Measurements from ENCODE around the gene SIRT4. TPM values are rescaled to one million over a fixed set of nuclear protein-coding genes. Genes with fewer than 3 reads are reported as not detected.
A peak's percentile ranks its signal among the peaks of the same experiment; 100 is the strongest.

The SIRT4 gene
- total and polyA plus RNA-seq, 12 donors = 1.9 to 16.8 (median 4.3) TPM

GRCh38 chr12:120324841-120325417 lies 22.8 kb downstream of the SIRT4 start:
- DNase-seq = no peak
- no peak overlapping the region for H3K4me3 ChIP-seq
- no peaks in the 10 kb centered on the region for H3K36me3 ChIP-seq (replicated peaks in 1 of 2)
- peaks cover 8 to 16% of the 10 kb centered on the region in 2 donors for H3K4me1 ChIP-seq (replicated peaks in 1 of 2)
- H3K9me3 ChIP-seq (replicated peaks in 1 of 3) = no peaks in the 10 kb centered on the region
- no peaks in the 10 kb centered on the region for H3K27me3 ChIP-seq
- 55 to 65% (median 61%) methylated on average over 9 of the region's 9 CpGs for WGBS, 4 donors
- H3K27ac ChIP-seq = no peak overlapping the region
- TF ChIP-seq POLR2A (IDR thresholded peaks at IDR 0.05) (no peak), CTCF (IDR thresholded peaks at IDR 0.05) (no peak)
- intact Hi-C loops (cut with DNase I) = no loop called here

GRCh38 chr12:120327593-120327992 lies 25.5 kb downstream of the SIRT4 start, which contains the start of gene PLA2G1B:
Gene PLA2G1B, minus strand, starts transcription at chr12:120327779. Its CDS starts 26 bp downstream, at chr12:120327753.
- Histone ChIP-seq H3K27me3 (no peaks in the 10 kb centered on the region), H3K36me3 (replicated peaks in 1 of 2) (no peaks in the 10 kb centered on the region), H3K4me1 (replicated peaks in 1 of 2) (peaks cover 8 to 16% of the 10 kb centered on the region in 2 donors), H3K4me3 (no peak within 1 kb of the TSS), H3K27ac (peak within 1 kb of the TSS in 3 of 5 donors; percentile 31 to 45 (median 32)), H3K9me3 (replicated peaks in 1 of 3) (no peaks in the 10 kb centered on the region)
- WGBS, 4 donors = 46 to 62% (median 60%) methylated on average over 4 to 5 of the region's 5 CpGs
- peak; percentile 46 to 77 (median 56) for DNase-seq
- intact Hi-C loops (cut with DNase I) = no loop called here
- TF ChIP-seq CTCF (IDR thresholded peaks at IDR 0.05) (no peak), POLR2A (IDR thresholded peaks at IDR 0.05) (no peak)

- 29 to 51% (median 36%) methylated on average over 4 of the region's 4 CpGs for WGBS, 4 donors
- Histone ChIP-seq H3K36me3 (replicated peaks in 1 of 2) (no peaks in the 10 kb centered on the region), H3K27ac (peak overlapping the region in 2 of 5 donors; percentile 32 to 45), H3K27me3 (no peaks in the 10 kb centered on the region), H3K4me3 (no peak overlapping the region), H3K4me1 (replicated peaks in 1 of 2) (peaks cover 8 to 16% of the 10 kb centered on the region in 2 donors), H3K9me3 (replicated peaks in 1 of 3) (no peaks in the 10 kb centered on the region)
- DNase-seq = peak in 2 of 7 donors; percentile 20 to 26
- TF ChIP-seq CTCF (IDR thresholded peaks at IDR 0.05) (no peak), POLR2A (IDR thresholded peaks at IDR 0.05) (no peak)
- intact Hi-C loops (cut with DNase I) = no loop called here
Measured at GRCh38 chr12:120328228-120328627, 26.1 kb downstream of the SIRT4 start.

GRCh38 chr12:120331390-120331789 lies 29.3 kb downstream of the SIRT4 start:
- no peaks in the 10 kb centered on the region for H3K27me3 ChIP-seq
- no peaks in the 10 kb centered on the region for H3K36me3 ChIP-seq (replicated peaks in 1 of 2)
- no peak for TF ChIP-seq CTCF (IDR thresholded peaks at IDR 0.05)
- TF ChIP-seq POLR2A (IDR thresholded peaks at IDR 0.05) = no peak
- intact Hi-C loops (cut with DNase I) = no loop called here
- DNase-seq = peak in 1 of 7 donors; percentile 30
- H3K27ac ChIP-seq = no peak overlapping the region
- 61 to 66% (median 62%) methylated on average over 3 of the region's 3 CpGs for WGBS, 4 donors
- no peak overlapping the region for H3K4me3 ChIP-seq
- no peaks in the 10 kb centered on the region for H3K9me3 ChIP-seq (replicated peaks in 1 of 3)
- peaks cover 8 to 12% of the 10 kb centered on the region in 2 donors for H3K4me1 ChIP-seq (replicated peaks in 1 of 2)

Measured in adrenal gland (tissue), 12 donors.